Left lung (tissue), 10 donors: ENCODE measurements around the gene DNASE1. TPM values are rescaled to one million over a fixed set of nuclear protein-coding genes. Genes with fewer than 3 reads are reported as not detected.

Source experiments
- ATAC-seq: fragments of 200-7000 bp; cut with Tn5 transposase; one replicate; pipeline ENCODE4 v1.9.1; 2020; ENCODE audit warnings: moderate library complexity
- DNase-seq, 4 donors: peaks; one replicate each; pipeline ENCODE4 v3.0.0-alpha.2; 2013 to 2020
- H3K27ac ChIP-seq, 2 donors: fragments of 200-600 bp; sonication (generic) in 1 of 2; one replicate each; pipeline versions ENCODE4 v1.5.0 to v1.8.0; 2020 to 2021
- H3K27me3 ChIP-seq, 2 donors: fragments of 200-600 bp; sonication (generic) in 1 of 2; one replicate each; pipeline versions ENCODE4 v1.5.0 to v1.8.0; 2020 to 2021
- H3K36me3 ChIP-seq, 2 donors: fragments of 200-600 bp; sonication (generic) in 1 of 2; one replicate each; pipeline versions ENCODE4 v1.5.0 to v1.8.0; 2020 to 2021
- H3K4me1 ChIP-seq, 2 donors: fragments of 200-600 bp; one replicate each; pipeline ENCODE4 v1.8.0; 2021
- H3K4me3 ChIP-seq, 2 donors: fragments of 200-600 bp; sonication (generic) in 1 of 2; one replicate each; pipeline versions ENCODE4 v1.5.0 to v1.8.0; 2020 to 2021; ENCODE audit warnings: mild to moderate bottlenecking in 1 of 2
- H3K9me3 ChIP-seq, 2 donors: fragments of 200-600 bp; sonication (generic) in 1 of 2; one replicate each; pipeline versions ENCODE4 v1.5.0 to v1.8.0; 2020 to 2021
- CTCF ChIP-seq, 2 donors: fragments of 200-600 bp; sonication (generic) in 1 of 2; IDR thresholded peaks; one replicate each; pipeline versions ENCODE4 v1.5.0 to v1.8.0; 2021; ENCODE audit warnings: antibody characterized with exemption in 2 of 2
- intact Hi-C, 2 donors: fragments of 100-400 bp; cut with DNase I; formaldehyde crosslinking; loops; one replicate each; pipeline versions ENCODE4 v1.11.2 to v1.14.2; 2022
- polyA plus RNA-seq, 6 donors: library from polyadenylated mRNA; unstranded; fragments of 120-200 nt; gene quantifications; one replicate each; pipeline ENCODE4 v1.2.1, GENCODE V29; 2013; ENCODE audit not compliant: insufficient read length in 6 of 6
- total RNA-seq, 2 donors: library from RNA; stranded (reverse); fragmentation: NEBNext Ultra II Directional; extraction: Animal tissue kit (Norgen Biotek cat#: 25700); gene quantifications; one replicate each; pipeline ENCODE4 v1.2.1, GENCODE V29; 2021
- donor health status: DM: no; HTN: yes; CAD: no.
- donor health status: DM: no; HTN: no; CAD: no.

DNASE1 gene
- total and polyA plus RNA-seq, 8 donors = 14.6 to 30.0 (median 28.1) TPM

GRCh38 chr16:3612510-3613466, 41.7 kb upstream of the DNASE1 start:
- Histone ChIP-seq H3K4me1 (peaks cover 8 to 42% of the 10 kb centered on the region in 2 donors), H3K36me3 (no peaks in the 10 kb centered on the region), H3K27me3 (no peaks in the 10 kb centered on the region), H3K27ac (peak overlapping the region in 1 of 2 donors; percentile 89), H3K4me3 (peak overlapping the region; percentile 97 to 98), H3K9me3 (no peaks in the 10 kb centered on the region)
- no peak for ATAC-seq
- no peak for DNase-seq
- intact Hi-C loops = no loop called here
- TF ChIP-seq CTCF (IDR thresholded peaks at IDR 0.05) = no peak

GRCh38 chr16:3618769-3619141, 35.7 kb upstream of the DNASE1 start:
- H3K9me3 ChIP-seq = no peaks in the 10 kb centered on the region
- no peaks in the 10 kb centered on the region for H3K27me3 ChIP-seq
- no peak overlapping the region for H3K27ac ChIP-seq
- intact Hi-C loops = no loop called here
- no peak overlapping the region for H3K4me3 ChIP-seq
- DNase-seq (no peak), ATAC-seq (peak; percentile 43)
- TF ChIP-seq CTCF (IDR thresholded peaks at IDR 0.05) = no peak
- H3K4me1 ChIP-seq = peaks cover 0 to 21% of the 10 kb centered on the region in 2 donors
- no peaks in the 10 kb centered on the region for H3K36me3 ChIP-seq

- intact Hi-C loops = no loop called here
- DNase-seq (no peak), ATAC-seq (no peak)
- no peak overlapping the region for H3K27ac ChIP-seq
- H3K36me3 ChIP-seq = no peaks in the 10 kb centered on the region
- H3K4me3 ChIP-seq = no peak overlapping the region
- no peaks in the 10 kb centered on the region for H3K9me3 ChIP-seq
- TF ChIP-seq CTCF (IDR thresholded peaks at IDR 0.05) = no peak
- H3K4me1 ChIP-seq = peaks cover 0 to 37% of the 10 kb centered on the region in 2 donors
- H3K27me3 ChIP-seq = no peaks in the 10 kb centered on the region
Measured at GRCh38 chr16:3623642-3624041, 30.8 kb upstream of the DNASE1 start.

- Histone ChIP-seq H3K4me3 (no peak overlapping the region), H3K27ac (no peak overlapping the region), H3K27me3 (no peaks in the 10 kb centered on the region), H3K4me1 (peaks cover 0 to 39% of the 10 kb centered on the region in 2 donors), H3K36me3 (no peaks in the 10 kb centered on the region), H3K9me3 (no peaks in the 10 kb centered on the region)
- intact Hi-C loops = no loop called here
- no peak for DNase-seq
- TF ChIP-seq CTCF (IDR thresholded peaks at IDR 0.05) = no peak
- ATAC-seq = no peak
Measured at GRCh38 chr16:3625331-3625730, 29.2 kb upstream of the DNASE1 start.

- Histone ChIP-seq H3K36me3 (no peaks in the 10 kb centered on the region), H3K4me3 (no peak overlapping the region), H3K9me3 (no peaks in the 10 kb centered on the region), H3K27ac (peak overlapping the region in 1 of 2 donors; percentile 47), H3K4me1 (peaks cover 0 to 39% of the 10 kb centered on the region in 2 donors), H3K27me3 (no peaks in the 10 kb centered on the region)
- ATAC-seq (no peak), DNase-seq (no peak)
- no peak for TF ChIP-seq CTCF (IDR thresholded peaks at IDR 0.05)
- intact Hi-C loops = no loop called here
Measured at GRCh38 chr16:3625911-3626732, 28.4 kb upstream of the DNASE1 start.
